Stimulated activated CD8-positive, alpha-beta memory T cell treated with anti-CD3 and anti-CD28 coated beads, Interleukin-12 subunit alpha, Interleukin-12 subunit beta, amount 100 ng/mL, for 1 hour (primary cell): ENCODE results near the gene SURF6.
"Not testable (repeated sequence)": the region's sequence is repeated elsewhere in the genome, so short reads cannot be mapped to it uniquely, and the experiment has no call there.

Experiments used
- DNase-seq: peaks from one replicate; pipeline ENCODE4 v3.0.0-alpha.2; 2020; ENCODE audit warnings: low read depth

The SURF6 gene

GRCh38 chr9:133335924-133336811 lies at the start of gene SURF6:
SURF6 (minus strand) TSS chr9:133336188; CDS start chr9:133336132, 56 bp downstream.
- peak; percentile 86 for DNase-seq

- DNase-seq = no peak
Measured at GRCh38 chr9:133385452-133385851, 49.5 kb upstream of the SURF6 start.

- no peak for DNase-seq
Measured at GRCh38 chr9:133384736-133385321, 48.8 kb upstream of the SURF6 start.

GRCh38 chr9:133383438-133383837 lies 47.5 kb upstream of the SURF6 start:
- no peak for DNase-seq

GRCh38 chr9:133382507-133383141 lies 46.6 kb upstream of the SURF6 start:
- DNase-seq = no peak

- DNase-seq = no peak
Measured at GRCh38 chr9:133380734-133381133, 44.7 kb upstream of the SURF6 start.

- DNase-seq = no peak
Measured at GRCh38 chr9:133379153-133380086, 43.4 kb upstream of the SURF6 start.

GRCh38 chr9:133378408-133378962 lies 42.5 kb upstream of the SURF6 start:
- no peak for DNase-seq

GRCh38 chr9:133377721-133378216 lies 41.8 kb upstream of the SURF6 start:
- no peak for DNase-seq

GRCh38 chr9:133377280-133377679 lies 41.3 kb upstream of the SURF6 start:
- DNase-seq = not testable (repeated sequence)

GRCh38 chr9:133375724-133376654 lies 40.0 kb upstream of the SURF6 start, which contains the start of the genes STKLD1 and SURF4:
STKLD1 (plus strand) TSS chr9:133376366; CDS start chr9:133376474, 108 bp downstream.
SURF4 (minus strand) TSS chr9:133376060; CDS start chr9:133375969, 91 bp downstream.
- DNase-seq = peak; percentile 86

GRCh38 chr9:133375116-133375723 lies 39.2 kb upstream of the SURF6 start:
- no peak for DNase-seq

- no peak for DNase-seq
Measured at GRCh38 chr9:133374612-133375115, 38.7 kb upstream of the SURF6 start.

GRCh38 chr9:133372144-133372543 lies 36.2 kb upstream of the SURF6 start:
- no peak for DNase-seq

GRCh38 chr9:133371261-133371711 lies 35.3 kb upstream of the SURF6 start:
- DNase-seq = peak; percentile 49

- no peak for DNase-seq
Measured at GRCh38 chr9:133370685-133371084, 34.7 kb upstream of the SURF6 start.

GRCh38 chr9:133369933-133370332 lies 33.9 kb upstream of the SURF6 start:
- DNase-seq = no peak

- DNase-seq = no peak
Measured at GRCh38 chr9:133369422-133369821, 33.4 kb upstream of the SURF6 start.

GRCh38 chr9:133368249-133368881 lies 32.4 kb upstream of the SURF6 start:
- no peak for DNase-seq
